Activated T-cell treated with anti-CD3 and anti-CD28 coated beads for 48 hours (primary cell): ENCODE data around the gene DNAJB13.

Experiments
- DNase-seq: peaks from one replicate; pipeline ENCODE4 v3.0.0-alpha.2; 2020; ENCODE audit warnings: low read depth

Gene DNAJB13

GRCh38 chr11:73951797-73952196 is 971 bp downstream of the DNAJB13 start:
- no peak for DNase-seq

- no peak for DNase-seq
Measured at GRCh38 chr11:73956876-73957653, 6.2 kb downstream of the DNAJB13 start.

GRCh38 chr11:73957654-73958361 is 7.0 kb downstream of the DNAJB13 start:
- no peak for DNase-seq

- DNase-seq, result no peak
Measured at GRCh38 chr11:73958521-73959141, 7.8 kb downstream of the DNAJB13 start.

- DNase-seq, result no peak
Measured at GRCh38 chr11:73961321-73961720, 10.5 kb downstream of the DNAJB13 start.

- DNase-seq, result no peak
Measured at GRCh38 chr11:73962101-73962705, 11.4 kb downstream of the DNAJB13 start.

GRCh38 chr11:73963861-73964260 is 13.0 kb downstream of the DNAJB13 start:
- DNase-seq, result no peak

- DNase-seq, result no peak
Measured at GRCh38 chr11:73965076-73965763, 14.4 kb downstream of the DNAJB13 start.

- no peak for DNase-seq
Measured at GRCh38 chr11:73965764-73966121, 14.9 kb downstream of the DNAJB13 start.

GRCh38 chr11:73968356-73968966 is 17.6 kb downstream of the DNAJB13 start:
- DNase-seq, result no peak

GRCh38 chr11:73969091-73969490 is 18.3 kb downstream of the DNAJB13 start:
- DNase-seq, result no peak

- no peak for DNase-seq
Measured at GRCh38 chr11:73969991-73970800, 19.4 kb downstream of the DNAJB13 start.

GRCh38 chr11:73971175-73971719 is 20.4 kb downstream of the DNAJB13 start:
- no peak for DNase-seq

- DNase-seq, result no peak
Measured at GRCh38 chr11:73972187-73972586, 21.4 kb downstream of the DNAJB13 start.

- DNase-seq, result no peak
Measured at GRCh38 chr11:73972620-73973449, 22.0 kb downstream of the DNAJB13 start.

- no peak for DNase-seq
Measured at GRCh38 chr11:73974604-73975478, 24.0 kb downstream of the DNAJB13 start.

GRCh38 chr11:73975479-73975757 is 24.6 kb downstream of the DNAJB13 start:
- no peak for DNase-seq

- no peak for DNase-seq
Measured at GRCh38 chr11:73976451-73977151, 25.8 kb downstream of the DNAJB13 start.
